ENCODE results near the gene SPEF1.

DNA sequence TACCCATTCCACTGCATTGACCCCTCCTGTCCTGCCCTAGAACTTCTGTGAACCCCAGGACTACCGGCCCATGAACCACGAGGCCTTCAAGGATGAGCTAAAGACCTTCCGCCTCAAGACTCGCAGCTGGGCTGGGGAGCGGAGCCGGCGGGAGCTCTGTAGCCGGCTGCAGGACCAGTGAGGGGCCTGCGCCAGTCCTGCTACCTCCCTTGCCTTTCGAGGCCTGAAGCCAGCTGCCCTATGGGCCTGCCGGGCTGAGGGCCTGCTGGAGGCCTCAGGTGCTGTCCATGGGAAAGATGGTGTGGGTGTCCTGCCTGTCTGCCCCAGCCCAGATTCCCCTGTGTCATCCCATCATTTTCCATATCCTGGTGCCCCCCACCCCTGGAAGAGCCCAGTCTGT lies 23.5 kb upstream of the SPEF1 start:
- no peak for TF ChIP-seq EZH2 (IDR thresholded peaks at IDR 0.05; ENCODE audit: borderline replicate concordance, low read length)
- TF ChIP-seq, protein P1, sequence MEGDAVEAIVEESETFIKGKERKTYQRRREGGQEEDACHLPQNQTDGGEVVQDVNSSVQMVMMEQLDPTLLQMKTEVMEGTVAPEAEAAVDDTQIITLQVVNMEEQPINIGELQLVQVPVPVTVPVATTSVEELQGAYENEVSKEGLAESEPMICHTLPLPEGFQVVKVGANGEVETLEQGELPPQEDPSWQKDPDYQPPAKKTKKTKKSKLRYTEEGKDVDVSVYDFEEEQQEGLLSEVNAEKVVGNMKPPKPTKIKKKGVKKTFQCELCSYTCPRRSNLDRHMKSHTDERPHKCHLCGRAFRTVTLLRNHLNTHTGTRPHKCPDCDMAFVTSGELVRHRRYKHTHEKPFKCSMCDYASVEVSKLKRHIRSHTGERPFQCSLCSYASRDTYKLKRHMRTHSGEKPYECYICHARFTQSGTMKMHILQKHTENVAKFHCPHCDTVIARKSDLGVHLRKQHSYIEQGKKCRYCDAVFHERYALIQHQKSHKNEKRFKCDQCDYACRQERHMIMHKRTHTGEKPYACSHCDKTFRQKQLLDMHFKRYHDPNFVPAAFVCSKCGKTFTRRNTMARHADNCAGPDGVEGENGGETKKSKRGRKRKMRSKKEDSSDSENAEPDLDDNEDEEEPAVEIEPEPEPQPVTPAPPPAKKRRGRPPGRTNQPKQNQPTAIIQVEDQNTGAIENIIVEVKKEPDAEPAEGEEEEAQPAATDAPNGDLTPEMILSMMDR (conservative IDR thresholded peaks at IDR 0.05 in 1 of 2, IDR thresholded peaks at IDR 0.05 in 1 of 2; ENCODE audit: extremely low read depth in 1 of 2, insufficient read depth in 1 of 2, low read depth in 1 of 2, low read length in 2 of 2), result no peak
